H9 (cell line): ENCODE measurements around the gene PPL. TPM values are rescaled to one million over a fixed set of nuclear protein-coding genes. Genes with fewer than 3 reads are reported as not detected.

Experiments used
- DNase-seq: peaks from one replicate; pipeline ENCODE4 v3.0.0-alpha.2; 2017
- H2AFZ ChIP-seq: one replicate; pipeline ENCODE4 v1.6.1; 2013; ENCODE audit warnings: mild to moderate bottlenecking, low read length, control low read depth, moderate library complexity
- H2AK5ac ChIP-seq: 2 replicates; pipeline ENCODE4 v1.6.1; 2013; ENCODE audit warnings: low read length, control low read depth, mixed read lengths; ENCODE audit not compliant: insufficient read length
- H2BK120ac ChIP-seq: one replicate; pipeline ENCODE4 v1.6.1; 2013; ENCODE audit warnings: low read depth, mild to moderate bottlenecking, low read length, control low read depth, inconsistent platforms; ENCODE audit not compliant: poor library complexity, severe bottlenecking
- H2BK12ac ChIP-seq: 2 replicates; pipeline ENCODE4 v1.6.1; 2013; ENCODE audit warnings: low read length, control low read depth, mixed read lengths, low read depth; ENCODE audit not compliant: insufficient read length
- H2BK15ac ChIP-seq: 2 replicates; pipeline ENCODE4 v1.6.1; 2013; ENCODE audit warnings: low read depth, low read length, control low read depth
- H2BK20ac ChIP-seq: one replicate; pipeline ENCODE4 v1.6.1; 2013; ENCODE audit warnings: low read depth, mild to moderate bottlenecking, low read length, control low read depth, inconsistent platforms; ENCODE audit not compliant: poor library complexity, severe bottlenecking
- H2BK5ac ChIP-seq: 2 replicates; pipeline ENCODE4 v1.6.1; 2013; ENCODE audit warnings: low read length, control low read depth, mixed read lengths; ENCODE audit not compliant: insufficient read length
- H3K14ac ChIP-seq: 2 replicates; pipeline ENCODE4 v1.6.1; 2013; ENCODE audit warnings: low read length, control low read depth; ENCODE audit not compliant: insufficient read depth
- H3K18ac ChIP-seq: 2 replicates; pipeline ENCODE4 v1.6.1; 2013; ENCODE audit warnings: low read depth, mild to moderate bottlenecking, mixed read lengths, low read length, control low read depth; ENCODE audit not compliant: insufficient read length
- H3K23ac ChIP-seq: 2 replicates; pipeline ENCODE4 v1.6.1; 2013; ENCODE audit warnings: low read length, control low read depth, mixed read lengths, low read depth; ENCODE audit not compliant: insufficient read length
- H3K23me2 ChIP-seq: 2 replicates; pipeline ENCODE4 v1.6.1; 2013; ENCODE audit warnings: low read depth, mild to moderate bottlenecking, mixed read lengths, low read length, control low read depth; ENCODE audit not compliant: insufficient read length, poor library complexity, severe bottlenecking
- H3K27ac ChIP-seq: 2 replicates; pipeline ENCODE4 v1.5.1; 2013; ENCODE audit warnings: low read length, control low read depth, mixed read lengths, low read depth; ENCODE audit not compliant: insufficient read length
- H3K27me3 ChIP-seq: 2 replicates; pipeline ENCODE4 v1.6.1; 2013; ENCODE audit warnings: low read length, control low read depth, inconsistent platforms; ENCODE audit not compliant: insufficient read depth
- H3K4ac ChIP-seq: 2 replicates; pipeline ENCODE4 v1.6.1; 2013; ENCODE audit warnings: low read depth, mild to moderate bottlenecking, control low read depth, inconsistent platforms, low read length, moderate library complexity
- H3K4me1 ChIP-seq: 2 replicates; pipeline ENCODE4 v1.6.1; 2013; ENCODE audit warnings: low read length, control low read depth, inconsistent platforms; ENCODE audit not compliant: insufficient read depth
- H3K4me2 ChIP-seq: 2 replicates; pipeline ENCODE4 v1.6.1; 2013; ENCODE audit warnings: low read length, control low read depth, mixed read lengths; ENCODE audit not compliant: insufficient read length, insufficient read depth
- H3K56ac ChIP-seq: 2 replicates; pipeline ENCODE4 v1.6.1; 2013; ENCODE audit warnings: low read depth, mild to moderate bottlenecking, mixed read lengths, low read length, control low read depth; ENCODE audit not compliant: insufficient read length
- H3K79me1 ChIP-seq: 2 replicates; pipeline ENCODE4 v1.6.1; 2013; ENCODE audit warnings: low read depth, mild to moderate bottlenecking, moderate library complexity, low read length, control low read depth, inconsistent platforms; ENCODE audit not compliant: insufficient read depth, poor library complexity, severe bottlenecking
- H3K79me2 ChIP-seq: 2 replicates; pipeline ENCODE4 v1.6.1; 2013; ENCODE audit warnings: low read length, control low read depth, inconsistent platforms; ENCODE audit not compliant: insufficient read depth
- H3K9ac ChIP-seq: 2 replicates; pipeline ENCODE4 v1.6.1; 2013; ENCODE audit warnings: low read length, control low read depth, mixed read lengths; ENCODE audit not compliant: insufficient read length; ENCODE audit errors: extremely low read depth
- H3K9me3 ChIP-seq: one replicate; pipeline ENCODE4 v1.6.1; 2013; ENCODE audit warnings: low read depth, low read length, inconsistent platforms; ENCODE audit not compliant: control insufficient read depth
- H3T11ph ChIP-seq: one replicate; pipeline ENCODE4 v1.6.1; 2013; ENCODE audit warnings: mild to moderate bottlenecking, low read length, control low read depth, inconsistent platforms
- H4K20me1 ChIP-seq: one replicate; pipeline ENCODE4 v1.6.1; 2013; ENCODE audit not compliant: control insufficient read depth, insufficient read length, insufficient read depth
- H4K5ac ChIP-seq: 2 replicates; pipeline ENCODE4 v1.6.1; 2013; ENCODE audit warnings: low read depth, mild to moderate bottlenecking, mixed read lengths, low read length, control low read depth; ENCODE audit not compliant: insufficient read length
- H4K8ac ChIP-seq: replicated peaks from 2 replicates; pipeline ENCODE4 v1.6.1; 2013; ENCODE audit warnings: low read length, control low read depth, mixed read lengths, low read depth; ENCODE audit not compliant: insufficient read length
- H4K91ac ChIP-seq: 2 replicates; pipeline ENCODE4 v1.6.1; 2013; ENCODE audit warnings: low read depth, mild to moderate bottlenecking, moderate library complexity, mixed read lengths, low read length, control low read depth; ENCODE audit not compliant: insufficient read length
- H3K27ac Mint-ChIP-seq, 3 experiments: 2 replicates in 2 of 3; 3 replicates in 1 of 3; pipeline ENCODE4 v1.8.0; 2020 to 2021; ENCODE audit warnings: mixed read lengths in 3 of 3, mild to moderate bottlenecking in 1 of 3, moderate library complexity in 1 of 3
- H3K27me3 Mint-ChIP-seq: 2 replicates; pipeline ENCODE4 v1.8.0; 2021; ENCODE audit warnings: low read depth, mild to moderate bottlenecking, moderate library complexity, mixed read lengths
- H3K36me3 Mint-ChIP-seq, 3 experiments: 2 replicates in 2 of 3; 3 replicates in 1 of 3; pipeline ENCODE4 v1.8.0; 2020 to 2021; ENCODE audit warnings: low read depth in 3 of 3, mixed read lengths in 3 of 3; ENCODE audit not compliant: insufficient read depth in 1 of 3
- H3K4me1 Mint-ChIP-seq, 2 experiments: 2 replicates each; pipeline ENCODE4 v1.8.0; 2020; ENCODE audit warnings: mixed read lengths in 2 of 2
- H3K4me3 Mint-ChIP-seq, 2 experiments: 2 replicates in 1 of 2; 3 replicates in 1 of 2; pipeline ENCODE4 v1.8.0; 2020 to 2021; ENCODE audit warnings: mild to moderate bottlenecking in 2 of 2, mixed read lengths in 2 of 2, moderate library complexity in 1 of 2
- H3K9me3 Mint-ChIP-seq, 2 experiments: 2 replicates in 1 of 2; 3 replicates in 1 of 2; pipeline ENCODE4 v1.8.0; 2020; ENCODE audit warnings: mild to moderate bottlenecking in 2 of 2, mixed read lengths in 2 of 2, moderate library complexity in 1 of 2
- CTCF ChIP-seq: fragments of 200-600 bp; sonication (generic); conservative IDR thresholded peaks from 3 replicates; pipeline ENCODE4 v1.8.0; 2021; ENCODE audit warnings: antibody characterized with exemption, mild to moderate bottlenecking
- WGBS: extraction: QIAGEN DNeasy Blood & Tissue Kit; methylation state at CpG from one replicate; pipeline ENCODE4 v1.1.7; 2013; ENCODE audit warnings: missing lambda C conversion rate, low lambda C conversion rate, mixed read lengths; ENCODE audit not compliant: insufficient read length; ENCODE audit errors: extremely low coverage; 5-methylcytosine and 5-hydroxymethylcytosine counted together
- total RNA-seq: library from RNA; stranded (reverse); gene quantifications from 2 replicates; pipeline ENCODE4 v1.2.1, GENCODE V29; 2021

PPL gene
- total RNA-seq, 1 experiment from 2014 or later, result 29.2 TPM

GRCh38 chr16:4837733-4838501 is 99.0 kb downstream of the PPL start:
- peaks cover 3% of the 10 kb centered on the region; the same call in 1 of the 2 replicates for H3K79me2 ChIP-seq
- H3K23ac ChIP-seq, result no peak overlapping the region

More at GRCh38 chr16:4837733-4838501, 99.0 kb downstream of the PPL start:
- Histone ChIP-seq H3T11ph (no peak overlapping the region), H4K5ac (no peak overlapping the region), H3K23me2 (no peaks in the 10 kb centered on the region), H2BK20ac (no peak overlapping the region), H3K9ac (no peak overlapping the region), H3K4ac (no peak overlapping the region), H3K18ac (no peak overlapping the region), H2BK15ac (no peak overlapping the region), H3K27ac (no peak overlapping the region), H2AFZ (no peak overlapping the region), H4K20me1 (no peaks in the 10 kb centered on the region), H3K4me1 (no peaks in the 10 kb centered on the region), H4K8ac (no peak overlapping the region), H3K27me3 (no peaks in the 10 kb centered on the region), H2BK120ac (no peak overlapping the region), H3K79me1 (no peaks in the 10 kb centered on the region), H3K14ac (no peak overlapping the region), H4K91ac (no peak overlapping the region), H2BK5ac (no peak overlapping the region), H3K9me3 (no peaks in the 10 kb centered on the region), H3K4me2 (no peak overlapping the region), H2AK5ac (no peak overlapping the region), H3K56ac (no peak overlapping the region), H2BK12ac (no peak overlapping the region)
- Mint-ChIP-seq H3K4me1 (no peaks in the 10 kb centered on the region), H3K36me3 (peaks cover 26 to 72% (median 58%) of the 10 kb centered on the region in 3 experiments; a peak in 6 of 7 replicates), H3K4me3 (no peak overlapping the region), H3K27me3 (no peaks in the 10 kb centered on the region), H3K9me3 (no peaks in the 10 kb centered on the region), H3K27ac (no peak overlapping the region)
- no peak for TF ChIP-seq CTCF
- no CpG with 5 or more reads among the region's 13 CpGs for WGBS
- DNase-seq, result no peak
